K562 (cell line): ENCODE results near the gene RBP3. TPM values are rescaled to one million over a fixed set of nuclear protein-coding genes. Genes with fewer than 3 reads are reported as not detected.

Experiments
- ARID4B ChIP-seq: sonication (generic); formaldehyde crosslinking; IDR thresholded peaks from 2 replicates; pipeline ENCODE4 v1.8.0; 2022; ENCODE audit warnings: mild to moderate bottlenecking, missing genetic modification reagents
- EP300 ChIP-seq: IDR thresholded peaks from 2 replicates; pipeline ENCODE4 v1.6.1; 2012; ENCODE audit warnings: low read length, improper control_type of control experiment
- FOSL1 ChIP-seq: fragments of 200-800 bp; sonication (Bioruptor generic); conservative IDR thresholded peaks from 2 replicates; pipeline ENCODE4 v1.6.1; 2016; ENCODE audit warnings: missing genetic modification characterization, missing compliant biosample characterization
- GABPA ChIP-seq: fragments of 200-800 bp; sonication (Bioruptor generic); conservative IDR thresholded peaks from 2 replicates; pipeline ENCODE4 v1.6.1; 2016; ENCODE audit warnings: low read depth, missing genetic modification characterization, missing compliant biosample characterization
- HCFC1 ChIP-seq: IDR thresholded peaks from 2 replicates; pipeline ENCODE4 v1.6.1; 2012; ENCODE audit warnings: low read depth, low read length, improper control_type of control experiment
- HDAC1 ChIP-seq, 2 experiments: fragments of 450-650 bp; IDR thresholded peaks; 2 replicates each; pipeline ENCODE4 v1.6.1; 2016 to 2017; ENCODE audit warnings: inconsistent platforms in 1 of 2, mild to moderate bottlenecking in 1 of 2, moderate library complexity in 1 of 2
- JUND ChIP-seq, 2 experiments: IDR thresholded peaks; 2 replicates in 1 of 2; 3 replicates in 1 of 2; pipeline ENCODE4 v1.6.1; 2011; ENCODE audit warnings: borderline replicate concordance in 2 of 2, low read depth in 2 of 2, low read length in 2 of 2, improper control_type of control experiment in 1 of 2, missing biosample characterization in 1 of 2, missing genetic modification characterization in 1 of 2, missing genetic modification reagents in 1 of 2
- KAT7 ChIP-seq: sonication (generic); formaldehyde crosslinking; IDR thresholded peaks from 2 replicates; pipeline ENCODE4 v1.8.0; 2022; ENCODE audit warnings: missing genetic modification reagents, mild to moderate bottlenecking, borderline replicate concordance
- KLF1 ChIP-seq: fragments of 450-650 bp; IDR thresholded peaks from 2 replicates; pipeline ENCODE4 v1.6.1; 2016; ENCODE audit warnings: missing genetic modification characterization, missing compliant biosample characterization
- MEIS2 ChIP-seq: fragments of 450-650 bp; IDR thresholded peaks from 2 replicates; pipeline ENCODE4 v1.6.1; 2014; ENCODE audit warnings: mild to moderate bottlenecking; ENCODE audit not compliant: partially characterized antibody
- RBM15 ChIP-seq: fragments of 200-400 bp; formaldehyde crosslinking; IDR thresholded peaks from 2 replicates; pipeline ENCODE4 v1.6.1; 2018; ENCODE audit warnings: mild to moderate bottlenecking, low read length, moderate library complexity; ENCODE audit not compliant: insufficient read depth
- RHOXF2B ChIP-seq: fragments of 250-450 bp; sonication (Bioruptor Pico); conservative IDR thresholded peaks from 2 replicates; pipeline ENCODE4 v1.5.1; 2021
- SFPQ ChIP-seq: fragments of 200-400 bp; formaldehyde crosslinking; IDR thresholded peaks from 2 replicates; pipeline ENCODE4 v1.6.1; 2017; ENCODE audit warnings: mild to moderate bottlenecking, low read depth, low read length, moderate library complexity
- ZBTB2 ChIP-seq: fragments of 450-650 bp; IDR thresholded peaks from 2 replicates; pipeline ENCODE4 v1.6.1; 2016; ENCODE audit warnings: antibody characterized with exemption
- ZNF143 ChIP-seq: sonication (generic); formaldehyde crosslinking; IDR thresholded peaks from 2 replicates; pipeline ENCODE4 v1.9.0; 2022; ENCODE audit warnings: mild to moderate bottlenecking, missing genetic modification reagents
- ZNF165 ChIP-seq: fragments of 250-450 bp; sonication (Bioruptor Pico); IDR thresholded peaks from 2 replicates; pipeline ENCODE4 v1.4.0; 2020; ENCODE audit warnings: borderline replicate concordance
- ZNF644 ChIP-seq: fragments of 200-800 bp; sonication (Bioruptor generic); IDR thresholded peaks from 2 replicates; pipeline ENCODE4 v1.6.1; 2016; ENCODE audit warnings: low read depth, missing genetic modification characterization, missing compliant biosample characterization
- polyA plus RNA-seq, 8 experiments: library from polyadenylated mRNA; depleted of rRNA in 4 of 8; stranded (reverse) in 5 of 8; unstranded in 3 of 8; fragments of >200 nt; fragmentation: Nextera tagmentation in 2 of 8; fragmentation: Illumina TruSeq in 1 of 8; extraction: Ambion mirVana in 2 of 8; extraction: Trizol in 1 of 8; gene quantifications; 2 replicates each; pipeline versions ENCODE4 v1.2.1 to v1.2.3, GENCODE V29; 2011 to 2014; ENCODE audit warnings: inconsistent platforms in 1 of 8, missing spikeins in 1 of 8
- total RNA-seq, 7 experiments: library from RNA; depleted of rRNA in 6 of 7; stranded (reverse); fragments of >200 nt in 6 of 7; fragmentation: Illumina TruSeq in 2 of 7; extraction: Trizol in 2 of 7; gene quantifications; 2 replicates each; pipeline versions ENCODE4 v1.2.1 to v1.2.3, GENCODE V29; 2011 to 2021; ENCODE audit warnings: low replicate concordance in 1 of 7
- TF ChIP-seq, protein P1 (sequence below): fragments of 450-650 bp; formaldehyde crosslinking; IDR thresholded peaks from 2 replicates; pipeline ENCODE4 v1.4.0; 2020; ENCODE audit warnings: mild to moderate bottlenecking, moderate library complexity

RBP3 gene
- total and polyA plus RNA-seq, 9 of the 15 experiments (the other 6 are each of a cell fraction or from before 2014, with no cell fraction given), result not detected

DNA sequence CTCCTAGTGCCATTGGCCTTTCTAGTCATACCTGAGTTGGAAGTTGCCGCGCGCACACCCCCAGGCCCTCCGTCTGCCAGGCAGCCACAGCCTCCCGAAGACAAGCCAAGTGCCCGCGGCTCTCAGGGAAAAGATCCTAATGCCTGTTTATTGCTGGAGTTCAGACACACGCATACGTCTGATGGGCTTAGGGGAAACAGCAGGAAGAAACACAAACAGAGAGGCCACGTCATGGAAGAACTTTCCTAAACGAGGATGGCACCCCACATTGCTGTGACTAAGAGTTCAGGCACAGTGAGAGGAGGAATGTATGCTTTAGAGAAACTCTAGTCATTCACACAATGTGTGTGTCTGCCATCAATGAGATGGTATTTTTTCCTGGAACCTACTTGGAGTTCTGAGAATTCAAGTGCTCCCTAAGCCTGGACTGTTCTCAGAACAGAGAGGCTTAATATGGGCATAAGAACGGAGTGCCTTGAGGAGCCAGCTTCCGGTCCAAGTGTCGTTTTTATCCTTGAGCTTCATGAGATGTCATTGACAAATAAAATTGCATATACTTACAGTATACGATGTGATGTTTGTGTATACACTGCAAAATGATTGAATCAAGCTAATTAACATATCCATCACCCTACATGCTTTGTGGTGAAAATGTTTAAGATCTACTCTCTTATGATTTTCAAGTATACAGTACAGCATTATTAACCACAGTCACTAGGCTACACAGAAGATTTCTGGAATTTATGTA is 11.6 kb upstream of the RBP3 start (continued):
- TF ChIP-seq ZBTB2 (0 out of 2 replicates have a peak, but pooled peaks have one; percentile 36), ZNF644 (tag) (no peak), ZNF165 (CRISPR knock-in tag) (no peak), MEIS2 (peak; percentile 41), SFPQ (no peak), KLF1 (tag) (peak; percentile 86), ZNF143 (CRISPR knock-in tag) (no peak), EP300 (peak; percentile 75), HDAC1 (IDR thresholded peaks at IDR 0.05) (0 out of 4 replicates have a peak, but pooled peaks of 1 of the 2 experiments have one; percentile 24), ARID4B (CRISPR knock-in tag) (no peak), GABPA (peak; percentile 66), RHOXF2B (CRISPR knock-in tag) (0 out of 2 replicates have a peak, but pooled peaks have one; percentile 23), KAT7 (CRISPR knock-in tag) (no peak), RBM15 (no peak), JUND (IDR thresholded peaks at IDR 0.05; ENCODE audit: borderline replicate concordance, low read depth, low read length) (peak; percentile 55), JUND (tag; IDR thresholded peaks at IDR 0.05; ENCODE audit: borderline replicate concordance, low read depth, low read length) (peak; percentile 48; the same call in 1 of the 3 replicates), HCFC1 (no peak), FOSL1 (tag) (peak; percentile 82)
- TF ChIP-seq, protein P1, sequence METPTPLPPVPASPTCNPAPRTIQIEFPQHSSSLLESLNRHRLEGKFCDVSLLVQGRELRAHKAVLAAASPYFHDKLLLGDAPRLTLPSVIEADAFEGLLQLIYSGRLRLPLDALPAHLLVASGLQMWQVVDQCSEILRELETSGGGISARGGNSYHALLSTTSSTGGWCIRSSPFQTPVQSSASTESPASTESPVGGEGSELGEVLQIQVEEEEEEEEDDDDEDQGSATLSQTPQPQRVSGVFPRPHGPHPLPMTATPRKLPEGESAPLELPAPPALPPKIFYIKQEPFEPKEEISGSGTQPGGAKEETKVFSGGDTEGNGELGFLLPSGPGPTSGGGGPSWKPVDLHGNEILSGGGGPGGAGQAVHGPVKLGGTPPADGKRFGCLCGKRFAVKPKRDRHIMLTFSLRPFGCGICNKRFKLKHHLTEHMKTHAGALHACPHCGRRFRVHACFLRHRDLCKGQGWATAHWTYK (CRISPR knock-in tag), result no peak
